GM12878 (cell line): ENCODE data around the gene PKN2.

Experiments
- CTCF ChIP-seq, 3 experiments: IDR thresholded peaks in 2 of 3; conservative IDR thresholded peaks in 1 of 3; 2 replicates each; pipeline ENCODE4 v1.5.1; 2011; ENCODE audit warnings: low read depth in 3 of 3, low read length in 3 of 3, mild to moderate bottlenecking in 3 of 3, control low read depth in 2 of 3, moderate library complexity in 2 of 3, inconsistent platforms in 1 of 3, mixed read lengths in 1 of 3; ENCODE audit not compliant: control insufficient read depth in 2 of 3, insufficient read depth in 1 of 3; ENCODE audit errors: extremely low read depth in 1 of 3
- E2F4 ChIP-seq: IDR thresholded peaks from 2 replicates; pipeline ENCODE4 v1.6.1; 2012; ENCODE audit warnings: low read depth, low read length, improper control_type of control experiment
- IRF3 ChIP-seq: fragments of 450-650 bp; IDR thresholded peaks from 2 replicates; pipeline ENCODE4 v1.6.1; 2014; ENCODE audit warnings: mild to moderate bottlenecking
- POLR2A ChIP-seq: IDR thresholded peaks from 2 replicates; pipeline ENCODE4 v1.6.1; 2011; ENCODE audit warnings: low read depth, mild to moderate bottlenecking, low read length
- RAD51 ChIP-seq: fragments of 450-650 bp; IDR thresholded peaks from 2 replicates; pipeline ENCODE4 v1.6.1; 2016; ENCODE audit warnings: moderate library complexity, mild to moderate bottlenecking, inconsistent platforms
- SMC3 ChIP-seq: IDR thresholded peaks from 2 replicates; pipeline ENCODE4 v1.6.1; 2011; ENCODE audit warnings: low read length, improper control_type of control experiment, borderline replicate concordance
- TAF1 ChIP-seq: IDR thresholded peaks from 2 replicates; pipeline ENCODE4 v1.6.1; 2011; ENCODE audit warnings: mild to moderate bottlenecking, low read depth, low read length, borderline replicate concordance

- no peak for TF ChIP-seq POLR2A
- TF ChIP-seq CTCF (IDR thresholded peaks at IDR 0.05 in 2 of 3, conservative IDR thresholded peaks at IDR 0.05 in 1 of 3; ENCODE audit: control insufficient read depth in 2 of 3, extremely low read depth in 1 of 3, insufficient read depth in 1 of 3, low read depth in 3 of 3, low read length in 3 of 3), result no peak
- TF ChIP-seq SMC3, result no peak
- TF ChIP-seq TAF1, result no peak
- TF ChIP-seq RAD51, result no peak
- TF ChIP-seq IRF3, result no peak
- TF ChIP-seq E2F4, result no peak
Measured at GRCh38 chr1:88678405-88678804, 5.7 kb upstream of the PKN2 start.
